ENCODE data around the gene SLFN13. TPM values are rescaled to one million over a fixed set of nuclear protein-coding genes. Genes with fewer than 3 reads are reported as not detected.

SLFN13 gene
- polyA plus RNA-seq, 1 donor (not counting 4 experiments of a cell fraction or from before 2014, with no cell fraction given) = 1.4 TPM

- no peaks in the 10 kb centered on the region for H3K9me1 ChIP-seq (ENCODE audit: control insufficient read depth, extremely low read depth, insufficient read depth, low read length)
- DNase-seq (ENCODE audit: low read depth, low spot score) (no peak), FAIRE-seq (peak; percentile 60)
- H3K4me2 ChIP-seq (ENCODE audit: control insufficient read depth, extremely low read depth, insufficient read depth, low read depth, low read length) = peak overlapping the region; percentile 83
- no peaks in the 10 kb centered on the region for H3K36me3 ChIP-seq (ENCODE audit: control insufficient read depth in 2 of 2, extremely low read depth in 1 of 2, insufficient read depth in 2 of 2, low read length in 2 of 2)
- H3K9ac ChIP-seq (ENCODE audit: control insufficient read depth, extremely low read depth, insufficient read depth, low read length) = no peak overlapping the region
- peaks cover 3% of the 10 kb centered on the region for H4K20me1 ChIP-seq (ENCODE audit: control insufficient read depth, extremely low read depth, insufficient read depth, low read length)
- H3K27me3 ChIP-seq (ENCODE audit: control insufficient read depth, extremely low read depth, insufficient read depth, low read length) = peaks cover 72% of the 10 kb centered on the region
- H2AFZ ChIP-seq (ENCODE audit: control insufficient read depth, low read length) = peak overlapping the region; percentile 65
- H3K4me1 ChIP-seq (ENCODE audit: control insufficient read depth, extremely low read depth, insufficient read depth, low read length) = peaks cover 9% of the 10 kb centered on the region
- H3K9me3 ChIP-seq (ENCODE audit: control insufficient read depth, low read depth, low read length) = peaks cover 10% of the 10 kb centered on the region
- H3K4me3 ChIP-seq (ENCODE audit: control insufficient read depth in 2 of 3, extremely low read depth in 1 of 3, insufficient read depth in 2 of 3, low read depth in 1 of 3, low read length in 3 of 3) = peak overlapping the region; percentile 29 to 70 (median 53)
- H3K79me2 ChIP-seq (ENCODE audit: control insufficient read depth, insufficient read depth, low read length) = no peaks in the 10 kb centered on the region
- H3K27ac ChIP-seq (ENCODE audit: control insufficient read depth, insufficient read depth, low read length) = no peak overlapping the region
- TF ChIP-seq EZH2 (IDR thresholded peaks at IDR 0.05; ENCODE audit: low read length) (no peak), CTCF (optimal IDR thresholded peaks at IDR 0.05 in 1 of 3, IDR thresholded peaks at IDR 0.05 in 1 of 3, conservative IDR thresholded peaks at IDR 0.05 in 1 of 3; ENCODE audit: extremely low read depth in 1 of 3, insufficient read depth in 2 of 3, low read length in 3 of 3) (no peak)
- dilution Hi-C loops (cut with MboI; ENCODE audit: extremely low pct_ligation_motif_present, low sequenced_read_pairs) = no loop called here
Measured at GRCh38 chr17:35486920-35487732, 38.6 kb upstream of the SLFN13 start.

GRCh38 chr17:35479271-35479670 lies 30.7 kb upstream of the SLFN13 start:
- H3K4me2 ChIP-seq (ENCODE audit: control insufficient read depth, extremely low read depth, insufficient read depth, low read depth, low read length) = no peak overlapping the region
- H4K20me1 ChIP-seq (ENCODE audit: control insufficient read depth, extremely low read depth, insufficient read depth, low read length) = no peaks in the 10 kb centered on the region
- dilution Hi-C loops (cut with MboI; ENCODE audit: extremely low pct_ligation_motif_present, low sequenced_read_pairs) = no loop called here
- FAIRE-seq = no peak
- H2AFZ ChIP-seq (ENCODE audit: control insufficient read depth, low read length) = no peak overlapping the region
- H3K4me3 ChIP-seq (ENCODE audit: control insufficient read depth in 2 of 3, extremely low read depth in 1 of 3, insufficient read depth in 2 of 3, low read depth in 1 of 3, low read length in 3 of 3) = no peak overlapping the region
- no peaks in the 10 kb centered on the region for H3K9me1 ChIP-seq (ENCODE audit: control insufficient read depth, extremely low read depth, insufficient read depth, low read length)
- no peaks in the 10 kb centered on the region for H3K9me3 ChIP-seq (ENCODE audit: control insufficient read depth, low read depth, low read length)
- H3K4me1 ChIP-seq (ENCODE audit: control insufficient read depth, extremely low read depth, insufficient read depth, low read length) = no peaks in the 10 kb centered on the region
- no peak for TF ChIP-seq EZH2 (IDR thresholded peaks at IDR 0.05; ENCODE audit: low read length)
- TF ChIP-seq CTCF (optimal IDR thresholded peaks at IDR 0.05 in 1 of 3, IDR thresholded peaks at IDR 0.05 in 1 of 3, conservative IDR thresholded peaks at IDR 0.05 in 1 of 3; ENCODE audit: extremely low read depth in 1 of 3, insufficient read depth in 2 of 3, low read length in 3 of 3) = no peak
- no peak overlapping the region for H3K27ac ChIP-seq (ENCODE audit: control insufficient read depth, insufficient read depth, low read length)
- DNase-seq (ENCODE audit: low read depth, low spot score) = no peak
- no peak overlapping the region for H3K9ac ChIP-seq (ENCODE audit: control insufficient read depth, extremely low read depth, insufficient read depth, low read length)
- peaks cover 16% of the 10 kb centered on the region for H3K27me3 ChIP-seq (ENCODE audit: control insufficient read depth, extremely low read depth, insufficient read depth, low read length)
- H3K36me3 ChIP-seq (ENCODE audit: control insufficient read depth in 2 of 2, extremely low read depth in 1 of 2, insufficient read depth in 2 of 2, low read length in 2 of 2) = no peaks in the 10 kb centered on the region
- no peaks in the 10 kb centered on the region for H3K79me2 ChIP-seq (ENCODE audit: control insufficient read depth, insufficient read depth, low read length)

All from keratinocyte (primary cell).